Neutrophil (primary cell): Measurements from ENCODE around the gene KCNQ1.

Experiments
- H3K27ac ChIP-seq: fragments of 200-600 bp; sonication (generic); 2 replicates; pipeline ENCODE4 v1.5.1; 2016; ENCODE audit warnings: mild to moderate bottlenecking, moderate library complexity
- H3K27me3 ChIP-seq: fragments of 200-600 bp; sonication (generic); 2 replicates; pipeline ENCODE4 v1.6.0; 2016; ENCODE audit warnings: mild to moderate bottlenecking
- H3K36me3 ChIP-seq: fragments of 200-600 bp; sonication (generic); 2 replicates; pipeline ENCODE4 v1.5.1; 2017
- H3K4me1 ChIP-seq, 2 experiments: fragments of 200-600 bp in 1 of 2; sonication (generic) in 1 of 2; 1 replicate in 1 of 2; 2 replicates in 1 of 2; pipeline versions ENCODE4 v1.5.1 to v1.6.1; 2013 to 2016; ENCODE audit warnings: low read depth in 1 of 2, low read length in 1 of 2, mild to moderate bottlenecking in 1 of 2, moderate library complexity in 1 of 2; ENCODE audit not compliant: control insufficient read depth in 1 of 2, insufficient read depth in 1 of 2
- H3K4me3 ChIP-seq, 2 experiments: fragments of 200-600 bp in 1 of 2; sonication (generic) in 1 of 2; 1 replicate in 1 of 2; 2 replicates in 1 of 2; pipeline ENCODE4 v1.5.1; 2013 to 2016; ENCODE audit warnings: low read depth in 1 of 2, low read length in 1 of 2, mild to moderate bottlenecking in 1 of 2, moderate library complexity in 1 of 2
- H3K9me3 ChIP-seq: fragments of 200-600 bp; sonication (generic); 2 replicates; pipeline ENCODE4 v1.5.1; 2016
- TF ChIP-seq, protein P1 (sequence below): fragments of 200-600 bp; sonication (generic); IDR thresholded peaks from 2 replicates; pipeline ENCODE4 v1.5.1; 2016; ENCODE audit warnings: antibody characterized with exemption

KCNQ1 gene

DNA sequence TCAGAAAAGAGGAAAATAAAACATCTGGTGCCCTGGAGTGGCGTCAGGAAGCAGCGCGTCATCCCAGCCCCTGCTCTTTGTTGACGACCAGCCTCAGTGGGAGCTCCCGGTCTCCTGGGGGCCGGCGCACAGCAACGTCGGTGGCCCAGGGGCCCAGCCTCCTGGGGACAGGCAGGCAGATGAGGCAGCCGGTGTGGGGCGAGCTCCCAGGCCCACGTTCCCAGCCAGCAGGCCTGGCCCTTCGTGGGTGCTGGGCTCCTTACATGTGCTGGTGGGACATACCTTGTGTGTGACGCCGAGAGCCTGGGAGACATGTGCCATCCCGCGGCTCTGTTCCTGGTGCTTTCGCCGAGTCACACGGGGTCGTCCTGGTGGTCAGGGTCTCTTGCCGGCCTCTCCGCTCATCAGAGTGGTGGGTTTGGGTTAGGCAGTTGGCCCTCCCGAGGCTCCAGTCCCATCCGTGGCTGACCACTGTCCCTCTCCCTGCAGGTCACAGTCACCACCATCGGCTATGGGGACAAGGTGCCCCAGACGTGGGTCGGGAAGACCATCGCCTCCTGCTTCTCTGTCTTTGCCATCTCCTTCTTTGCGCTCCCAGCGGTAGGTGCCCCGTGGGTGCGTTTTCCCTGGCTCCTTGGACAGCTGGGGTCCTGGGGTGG, 138.3 kb downstream of the KCNQ1 start:
- Histone ChIP-seq H3K9me3 (no peaks in the 10 kb centered on the region), H3K36me3 (peaks cover 31% of the 10 kb centered on the region), H3K27ac (no peak overlapping the region), H3K4me3 (no peak overlapping the region), H3K4me1 (no peaks in the 10 kb centered on the region), H3K27me3 (no peaks in the 10 kb centered on the region)
- TF ChIP-seq, protein P1, sequence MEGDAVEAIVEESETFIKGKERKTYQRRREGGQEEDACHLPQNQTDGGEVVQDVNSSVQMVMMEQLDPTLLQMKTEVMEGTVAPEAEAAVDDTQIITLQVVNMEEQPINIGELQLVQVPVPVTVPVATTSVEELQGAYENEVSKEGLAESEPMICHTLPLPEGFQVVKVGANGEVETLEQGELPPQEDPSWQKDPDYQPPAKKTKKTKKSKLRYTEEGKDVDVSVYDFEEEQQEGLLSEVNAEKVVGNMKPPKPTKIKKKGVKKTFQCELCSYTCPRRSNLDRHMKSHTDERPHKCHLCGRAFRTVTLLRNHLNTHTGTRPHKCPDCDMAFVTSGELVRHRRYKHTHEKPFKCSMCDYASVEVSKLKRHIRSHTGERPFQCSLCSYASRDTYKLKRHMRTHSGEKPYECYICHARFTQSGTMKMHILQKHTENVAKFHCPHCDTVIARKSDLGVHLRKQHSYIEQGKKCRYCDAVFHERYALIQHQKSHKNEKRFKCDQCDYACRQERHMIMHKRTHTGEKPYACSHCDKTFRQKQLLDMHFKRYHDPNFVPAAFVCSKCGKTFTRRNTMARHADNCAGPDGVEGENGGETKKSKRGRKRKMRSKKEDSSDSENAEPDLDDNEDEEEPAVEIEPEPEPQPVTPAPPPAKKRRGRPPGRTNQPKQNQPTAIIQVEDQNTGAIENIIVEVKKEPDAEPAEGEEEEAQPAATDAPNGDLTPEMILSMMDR: no peak

GRCh38 chr11:2583605-2583958, 138.8 kb downstream of the KCNQ1 start:
- TF ChIP-seq, protein P1: no peak
- Histone ChIP-seq H3K9me3 (no peaks in the 10 kb centered on the region), H3K27me3 (no peaks in the 10 kb centered on the region), H3K36me3 (peaks cover 36% of the 10 kb centered on the region), H3K4me3 (no peak overlapping the region), H3K4me1 (no peaks in the 10 kb centered on the region), H3K27ac (no peak overlapping the region)

- Histone ChIP-seq H3K27ac (no peak overlapping the region), H3K27me3 (no peaks in the 10 kb centered on the region), H3K4me3 (no peak overlapping the region), H3K36me3 (peaks cover 44% of the 10 kb centered on the region), H3K9me3 (no peaks in the 10 kb centered on the region), H3K4me1 (no peaks in the 10 kb centered on the region)
- TF ChIP-seq, protein P1: no peak
Observed at GRCh38 chr11:2584434-2584811, 139.6 kb downstream of the KCNQ1 start.

DNA sequence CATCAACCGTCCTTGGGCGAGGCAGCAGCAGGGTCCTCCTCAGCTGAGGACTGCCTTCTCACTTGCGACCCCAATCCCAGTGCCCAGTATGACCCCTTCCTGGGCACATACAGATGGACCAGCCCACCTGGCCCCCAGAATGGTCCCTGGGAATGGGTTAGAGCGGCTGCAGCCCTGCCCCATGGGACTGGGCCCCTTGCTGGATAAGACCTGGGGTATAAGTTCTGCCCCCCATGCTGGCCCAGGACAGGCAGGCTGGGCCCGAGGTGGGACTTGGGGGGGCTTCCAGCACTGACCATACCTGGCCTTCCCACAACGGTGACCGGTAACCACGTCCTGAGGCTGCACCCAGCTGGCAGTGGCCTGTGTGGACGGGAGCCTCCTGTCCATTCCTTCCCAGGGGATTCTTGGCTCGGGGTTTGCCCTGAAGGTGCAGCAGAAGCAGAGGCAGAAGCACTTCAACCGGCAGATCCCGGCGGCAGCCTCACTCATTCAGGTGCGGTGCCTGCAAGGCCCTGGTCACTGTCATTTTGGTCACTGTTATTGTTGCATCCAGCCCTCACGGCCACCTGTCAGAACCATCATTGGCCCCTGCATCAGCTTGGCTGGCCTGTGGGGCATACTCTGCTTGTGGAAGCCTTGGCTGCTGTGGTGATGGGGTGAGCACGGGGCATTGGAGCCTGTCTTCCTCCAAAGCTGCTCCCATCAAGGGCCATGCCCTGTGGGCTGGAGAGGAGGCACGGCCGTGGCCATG, 140.2 kb downstream of the KCNQ1 start:
- peaks cover 50% of the 10 kb centered on the region for H3K36me3 ChIP-seq
- TF ChIP-seq, protein P1: no peak
- no peaks in the 10 kb centered on the region for H3K4me1 ChIP-seq

GRCh38 chr11:2585566-2586086, 140.8 kb downstream of the KCNQ1 start:
- Histone ChIP-seq H3K9me3 (no peaks in the 10 kb centered on the region), H3K4me1 (no peaks in the 10 kb centered on the region), H3K36me3 (peaks cover 56% of the 10 kb centered on the region), H3K4me3 (no peak overlapping the region), H3K27ac (no peak overlapping the region), H3K27me3 (no peaks in the 10 kb centered on the region)
- TF ChIP-seq, protein P1: no peak

More for the DNA sequence above, 140.2 kb downstream of the KCNQ1 start:
- Histone ChIP-seq H3K27me3 (no peaks in the 10 kb centered on the region), H3K27ac (no peak overlapping the region), H3K9me3 (no peaks in the 10 kb centered on the region), H3K4me3 (no peak overlapping the region)
